H9 (cell line): Measurements from ENCODE around the gene MFRP. TPM values are rescaled to one million over a fixed set of nuclear protein-coding genes. Genes with fewer than 3 reads are reported as not detected.

Source experiments
- DNase-seq: peaks from one replicate; pipeline ENCODE4 v3.0.0-alpha.2; 2017
- H2AFZ ChIP-seq: one replicate; pipeline ENCODE4 v1.6.1; 2013; ENCODE audit warnings: mild to moderate bottlenecking, low read length, control low read depth, moderate library complexity
- H2AK5ac ChIP-seq: 2 replicates; pipeline ENCODE4 v1.6.1; 2013; ENCODE audit warnings: low read length, control low read depth, mixed read lengths; ENCODE audit not compliant: insufficient read length
- H2BK120ac ChIP-seq: one replicate; pipeline ENCODE4 v1.6.1; 2013; ENCODE audit warnings: low read depth, mild to moderate bottlenecking, low read length, control low read depth, inconsistent platforms; ENCODE audit not compliant: poor library complexity, severe bottlenecking
- H2BK12ac ChIP-seq: 2 replicates; pipeline ENCODE4 v1.6.1; 2013; ENCODE audit warnings: low read length, control low read depth, mixed read lengths, low read depth; ENCODE audit not compliant: insufficient read length
- H2BK15ac ChIP-seq: 2 replicates; pipeline ENCODE4 v1.6.1; 2013; ENCODE audit warnings: low read depth, low read length, control low read depth
- H2BK20ac ChIP-seq: one replicate; pipeline ENCODE4 v1.6.1; 2013; ENCODE audit warnings: low read depth, mild to moderate bottlenecking, low read length, control low read depth, inconsistent platforms; ENCODE audit not compliant: poor library complexity, severe bottlenecking
- H2BK5ac ChIP-seq: 2 replicates; pipeline ENCODE4 v1.6.1; 2013; ENCODE audit warnings: low read length, control low read depth, mixed read lengths; ENCODE audit not compliant: insufficient read length
- H3K14ac ChIP-seq: 2 replicates; pipeline ENCODE4 v1.6.1; 2013; ENCODE audit warnings: low read length, control low read depth; ENCODE audit not compliant: insufficient read depth
- H3K18ac ChIP-seq: 2 replicates; pipeline ENCODE4 v1.6.1; 2013; ENCODE audit warnings: low read depth, mild to moderate bottlenecking, mixed read lengths, low read length, control low read depth; ENCODE audit not compliant: insufficient read length
- H3K23ac ChIP-seq: 2 replicates; pipeline ENCODE4 v1.6.1; 2013; ENCODE audit warnings: low read length, control low read depth, mixed read lengths, low read depth; ENCODE audit not compliant: insufficient read length
- H3K23me2 ChIP-seq: 2 replicates; pipeline ENCODE4 v1.6.1; 2013; ENCODE audit warnings: low read depth, mild to moderate bottlenecking, mixed read lengths, low read length, control low read depth; ENCODE audit not compliant: insufficient read length, poor library complexity, severe bottlenecking
- H3K27ac ChIP-seq: 2 replicates; pipeline ENCODE4 v1.5.1; 2013; ENCODE audit warnings: low read length, control low read depth, mixed read lengths, low read depth; ENCODE audit not compliant: insufficient read length
- H3K27me3 ChIP-seq: 2 replicates; pipeline ENCODE4 v1.6.1; 2013; ENCODE audit warnings: low read length, control low read depth, inconsistent platforms; ENCODE audit not compliant: insufficient read depth
- H3K4ac ChIP-seq: 2 replicates; pipeline ENCODE4 v1.6.1; 2013; ENCODE audit warnings: low read depth, mild to moderate bottlenecking, control low read depth, inconsistent platforms, low read length, moderate library complexity
- H3K4me1 ChIP-seq: 2 replicates; pipeline ENCODE4 v1.6.1; 2013; ENCODE audit warnings: low read length, control low read depth, inconsistent platforms; ENCODE audit not compliant: insufficient read depth
- H3K4me2 ChIP-seq: 2 replicates; pipeline ENCODE4 v1.6.1; 2013; ENCODE audit warnings: low read length, control low read depth, mixed read lengths; ENCODE audit not compliant: insufficient read length, insufficient read depth
- H3K56ac ChIP-seq: 2 replicates; pipeline ENCODE4 v1.6.1; 2013; ENCODE audit warnings: low read depth, mild to moderate bottlenecking, mixed read lengths, low read length, control low read depth; ENCODE audit not compliant: insufficient read length
- H3K79me1 ChIP-seq: 2 replicates; pipeline ENCODE4 v1.6.1; 2013; ENCODE audit warnings: low read depth, mild to moderate bottlenecking, moderate library complexity, low read length, control low read depth, inconsistent platforms; ENCODE audit not compliant: insufficient read depth, poor library complexity, severe bottlenecking
- H3K79me2 ChIP-seq: 2 replicates; pipeline ENCODE4 v1.6.1; 2013; ENCODE audit warnings: low read length, control low read depth, inconsistent platforms; ENCODE audit not compliant: insufficient read depth
- H3K9ac ChIP-seq: 2 replicates; pipeline ENCODE4 v1.6.1; 2013; ENCODE audit warnings: low read length, control low read depth, mixed read lengths; ENCODE audit not compliant: insufficient read length; ENCODE audit errors: extremely low read depth
- H3K9me3 ChIP-seq: one replicate; pipeline ENCODE4 v1.6.1; 2013; ENCODE audit warnings: low read depth, low read length, inconsistent platforms; ENCODE audit not compliant: control insufficient read depth
- H3T11ph ChIP-seq: one replicate; pipeline ENCODE4 v1.6.1; 2013; ENCODE audit warnings: mild to moderate bottlenecking, low read length, control low read depth, inconsistent platforms
- H4K20me1 ChIP-seq: one replicate; pipeline ENCODE4 v1.6.1; 2013; ENCODE audit not compliant: control insufficient read depth, insufficient read length, insufficient read depth
- H4K5ac ChIP-seq: 2 replicates; pipeline ENCODE4 v1.6.1; 2013; ENCODE audit warnings: low read depth, mild to moderate bottlenecking, mixed read lengths, low read length, control low read depth; ENCODE audit not compliant: insufficient read length
- H4K8ac ChIP-seq: replicated peaks from 2 replicates; pipeline ENCODE4 v1.6.1; 2013; ENCODE audit warnings: low read length, control low read depth, mixed read lengths, low read depth; ENCODE audit not compliant: insufficient read length
- H4K91ac ChIP-seq: 2 replicates; pipeline ENCODE4 v1.6.1; 2013; ENCODE audit warnings: low read depth, mild to moderate bottlenecking, moderate library complexity, mixed read lengths, low read length, control low read depth; ENCODE audit not compliant: insufficient read length
- H3K27ac Mint-ChIP-seq, 3 experiments: 2 replicates in 2 of 3; 3 replicates in 1 of 3; pipeline ENCODE4 v1.8.0; 2020 to 2021; ENCODE audit warnings: mixed read lengths in 3 of 3, mild to moderate bottlenecking in 1 of 3, moderate library complexity in 1 of 3
- H3K27me3 Mint-ChIP-seq: 2 replicates; pipeline ENCODE4 v1.8.0; 2021; ENCODE audit warnings: low read depth, mild to moderate bottlenecking, moderate library complexity, mixed read lengths
- H3K36me3 Mint-ChIP-seq, 3 experiments: 2 replicates in 2 of 3; 3 replicates in 1 of 3; pipeline ENCODE4 v1.8.0; 2020 to 2021; ENCODE audit warnings: low read depth in 3 of 3, mixed read lengths in 3 of 3; ENCODE audit not compliant: insufficient read depth in 1 of 3
- H3K4me1 Mint-ChIP-seq, 2 experiments: 2 replicates each; pipeline ENCODE4 v1.8.0; 2020; ENCODE audit warnings: mixed read lengths in 2 of 2
- H3K4me3 Mint-ChIP-seq, 2 experiments: 2 replicates in 1 of 2; 3 replicates in 1 of 2; pipeline ENCODE4 v1.8.0; 2020 to 2021; ENCODE audit warnings: mild to moderate bottlenecking in 2 of 2, mixed read lengths in 2 of 2, moderate library complexity in 1 of 2
- H3K9me3 Mint-ChIP-seq, 2 experiments: 2 replicates in 1 of 2; 3 replicates in 1 of 2; pipeline ENCODE4 v1.8.0; 2020; ENCODE audit warnings: mild to moderate bottlenecking in 2 of 2, mixed read lengths in 2 of 2, moderate library complexity in 1 of 2
- CTCF ChIP-seq: fragments of 200-600 bp; sonication (generic); conservative IDR thresholded peaks from 3 replicates; pipeline ENCODE4 v1.8.0; 2021; ENCODE audit warnings: antibody characterized with exemption, mild to moderate bottlenecking
- WGBS: extraction: QIAGEN DNeasy Blood & Tissue Kit; methylation state at CpG from one replicate; pipeline ENCODE4 v1.1.7; 2013; ENCODE audit warnings: missing lambda C conversion rate, low lambda C conversion rate, mixed read lengths; ENCODE audit not compliant: insufficient read length; ENCODE audit errors: extremely low coverage; 5-methylcytosine and 5-hydroxymethylcytosine counted together
- total RNA-seq: library from RNA; stranded (reverse); gene quantifications from 2 replicates; pipeline ENCODE4 v1.2.1, GENCODE V29; 2021

The MFRP gene
- total RNA-seq, 1 experiment from 2014 or later = not detected

- Histone ChIP-seq H3K4me1 (peaks cover 15% of the 10 kb centered on the region; the same call in 1 of the 2 replicates), H3K79me1 (no peaks in the 10 kb centered on the region), H3K14ac (no peak overlapping the region), H3K4ac (no peak overlapping the region), H2BK120ac (no peak overlapping the region), H3K27me3 (peaks cover 9% of the 10 kb centered on the region; the same call in 1 of the 2 replicates), H3T11ph (no peak overlapping the region), H3K4me2 (peak overlapping the region; percentile 77), H3K9me3 (no peaks in the 10 kb centered on the region), H2BK12ac (no peak overlapping the region), H2BK5ac (no peak overlapping the region), H4K20me1 (no peaks in the 10 kb centered on the region), H2BK20ac (no peak overlapping the region), H3K79me2 (no peaks in the 10 kb centered on the region), H4K91ac (no peak overlapping the region), H3K56ac (no peak overlapping the region), H4K5ac (no peak overlapping the region), H3K23ac (no peak overlapping the region), H3K27ac (no peak overlapping the region), H2BK15ac (no peak overlapping the region), H3K9ac (no peak overlapping the region), H3K18ac (no peak overlapping the region), H2AK5ac (no peak overlapping the region), H4K8ac (no peak overlapping the region), H2AFZ (no peak overlapping the region), H3K23me2 (peaks cover 30% of the 10 kb centered on the region)
- H3K4me1 Mint-ChIP-seq = peaks cover 38 to 45% of the 10 kb centered on the region in 2 experiments
- H3K27ac Mint-ChIP-seq = no peak overlapping the region
- H3K9me3 Mint-ChIP-seq = no peaks in the 10 kb centered on the region
- no CpG with 5 or more reads among the region's 46 CpGs for WGBS
- peak overlapping the region; percentile 66 to 77 for H3K4me3 Mint-ChIP-seq
- H3K27me3 Mint-ChIP-seq = peaks cover 38% of the 10 kb centered on the region
- TF ChIP-seq CTCF = no peak
- DNase-seq = no peak
- H3K36me3 Mint-ChIP-seq = peaks cover 0 to 19% (median 6%) of the 10 kb centered on the region in 3 experiments; a peak in 4 of 7 replicates
These were observed 30.3 kb downstream of the MFRP start for GRCh38 chr11:119316016-119316728.
